ENCODE measurements around the gene PLCG1.

Gene PLCG1

DNA sequence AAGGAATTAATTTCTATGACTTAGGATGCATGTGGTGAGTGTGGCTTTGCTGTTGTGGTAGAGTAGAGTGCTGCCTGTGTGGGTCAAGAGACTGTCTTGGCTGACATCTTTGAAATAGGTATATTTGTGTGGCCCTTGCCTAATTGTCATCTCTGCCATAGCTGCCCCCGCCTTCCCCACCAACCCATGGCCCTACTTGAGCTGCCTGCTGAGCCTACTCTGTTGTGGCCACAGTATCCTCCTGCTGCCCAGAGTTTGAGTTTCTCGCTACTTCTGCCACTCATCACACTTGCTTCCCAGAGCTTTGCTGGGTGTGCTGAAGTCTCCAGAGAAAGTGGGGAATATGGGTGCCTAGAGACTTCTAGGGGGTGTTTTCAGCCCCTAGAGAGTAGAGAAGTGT lies 8.0 kb downstream of the PLCG1 start:
- DNase-seq = no peak

DNA sequence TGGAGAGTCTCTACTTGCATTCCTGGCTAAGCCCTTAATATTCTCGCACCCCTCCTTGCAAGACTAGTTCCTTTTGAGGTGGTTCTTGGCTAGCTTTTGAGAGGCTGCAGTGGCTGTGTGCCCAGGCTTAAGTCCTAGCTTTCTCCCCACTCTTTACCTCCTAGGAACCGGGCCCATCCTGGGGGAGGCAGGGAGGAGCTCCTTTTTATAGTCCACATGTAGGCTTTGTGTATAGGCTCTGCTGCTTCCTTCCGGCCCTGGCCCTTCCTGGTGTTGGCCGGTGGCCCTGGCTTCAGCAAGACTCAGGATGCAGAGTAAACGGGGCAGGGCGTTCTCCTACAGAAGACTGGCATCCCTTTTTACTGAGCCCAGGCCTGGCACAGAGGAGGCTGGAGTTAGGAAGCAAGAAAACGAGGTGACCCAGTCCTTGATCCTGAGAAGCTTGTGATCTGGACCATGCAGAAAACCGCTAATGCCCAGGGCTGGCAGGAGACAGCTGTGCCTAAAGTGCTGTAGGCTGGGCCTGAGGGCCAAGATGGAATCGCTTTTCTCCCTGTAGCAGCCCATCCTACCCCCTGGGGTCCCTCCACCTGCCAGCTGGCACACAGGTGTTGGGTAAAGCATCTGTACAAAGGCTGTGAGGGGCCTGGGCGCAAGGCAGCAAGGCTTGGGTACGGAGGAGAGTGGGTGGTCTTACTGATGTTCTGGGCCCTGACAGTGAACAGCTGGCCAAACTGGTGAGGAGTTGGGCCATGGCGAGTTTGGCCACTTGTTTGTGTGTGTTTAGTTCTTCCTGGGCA lies 8.7 kb downstream of the PLCG1 start:
- peak; percentile 53 for DNase-seq

DNA sequence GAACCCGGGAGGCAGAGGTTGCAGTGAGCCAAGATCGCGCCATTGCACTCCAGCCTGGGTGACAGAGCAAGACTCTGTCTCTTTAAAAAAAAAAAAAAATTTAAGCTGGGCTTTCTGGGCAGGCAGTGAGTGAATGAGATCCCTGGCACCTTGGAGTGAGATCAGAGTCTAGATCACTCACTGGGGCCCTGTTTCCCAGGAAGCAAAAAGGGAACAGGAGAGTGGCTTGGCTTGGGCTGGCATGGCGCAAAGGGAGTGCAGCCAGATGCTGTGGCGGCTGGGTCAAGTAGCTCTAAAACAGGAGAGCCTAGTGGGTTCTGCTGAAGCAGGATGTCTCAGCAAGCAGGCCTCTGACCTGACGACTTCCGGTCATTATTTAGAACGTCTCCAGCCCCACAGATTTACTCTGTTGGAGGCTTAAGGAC lies 10.4 kb downstream of the PLCG1 start:
- peak; percentile 2 for DNase-seq

DNA sequence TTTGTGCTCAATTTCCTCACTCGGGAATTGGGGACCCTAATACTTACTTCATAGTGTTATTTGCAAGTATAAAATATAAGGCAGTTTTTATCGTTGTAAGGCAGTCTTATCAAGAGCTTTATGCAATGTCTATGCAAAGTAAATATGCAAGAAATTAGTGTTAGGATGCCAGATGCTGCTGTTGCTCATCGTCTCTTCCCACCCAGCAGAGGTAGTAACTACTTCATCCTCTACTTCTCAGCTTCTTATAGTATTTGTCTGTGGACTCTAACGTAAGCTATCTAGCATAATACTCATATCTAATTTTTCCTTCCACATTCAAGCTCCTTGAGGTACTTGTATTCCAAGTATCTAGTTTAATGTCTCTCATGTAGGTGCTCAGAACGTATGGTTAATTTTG lies 11.6 kb downstream of the PLCG1 start:
- no peak for DNase-seq

DNA sequence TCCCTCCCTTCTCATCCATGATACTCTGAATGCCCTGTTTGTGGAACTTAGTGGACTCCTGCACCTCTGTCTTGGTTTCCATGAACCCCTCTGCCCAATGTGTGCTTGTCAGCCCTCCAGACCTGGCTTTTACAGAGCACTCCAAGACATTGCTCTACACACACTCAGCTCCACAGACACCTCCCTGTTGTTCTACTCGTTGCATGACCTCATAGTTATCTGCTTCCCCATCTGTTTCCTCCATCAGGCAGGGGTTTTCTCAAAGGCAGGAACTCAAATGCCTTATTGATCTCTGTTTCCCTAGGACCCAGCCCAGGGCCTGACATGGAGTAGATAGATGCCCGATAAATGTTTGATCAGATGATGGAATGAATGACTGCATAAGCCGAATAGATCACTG lies 13.3 kb downstream of the PLCG1 start:
- DNase-seq = peak; percentile 6

DNA sequence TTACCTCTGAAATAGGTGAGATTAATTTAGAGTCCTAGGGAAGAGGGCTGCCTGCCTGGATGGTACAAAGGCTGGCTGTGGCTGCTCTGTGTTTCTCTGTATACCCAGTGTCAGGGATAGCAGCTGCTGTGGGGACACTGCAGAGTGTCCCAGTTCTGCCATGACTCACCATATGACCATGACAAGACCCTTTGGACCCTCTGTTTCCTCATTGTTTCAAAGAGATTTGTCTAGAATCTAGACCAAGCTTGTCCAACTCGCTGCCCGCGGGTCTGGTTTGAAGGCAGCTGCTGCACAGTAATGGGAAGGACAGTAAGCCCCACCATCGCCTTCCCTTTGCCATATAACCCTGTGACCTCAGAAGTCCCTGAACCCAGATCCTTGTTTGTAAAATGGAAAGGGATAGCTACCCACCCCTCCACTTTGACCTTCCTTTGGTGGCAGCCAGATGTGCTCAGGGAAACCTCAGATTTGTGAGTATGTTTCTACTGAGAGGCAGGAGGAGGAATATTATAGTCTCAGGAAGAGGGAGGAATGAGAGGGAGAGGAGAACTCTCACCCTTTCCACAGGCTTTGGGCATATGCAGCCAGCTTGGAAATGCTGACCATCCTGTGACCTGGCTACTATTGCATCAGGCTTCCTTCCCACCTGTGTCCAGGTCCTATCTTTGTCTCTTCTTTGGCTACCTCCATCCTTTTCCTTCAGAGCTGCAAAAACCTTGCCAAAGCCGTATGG lies 14.0 kb downstream of the PLCG1 start:
- no peak for DNase-seq

DNA sequence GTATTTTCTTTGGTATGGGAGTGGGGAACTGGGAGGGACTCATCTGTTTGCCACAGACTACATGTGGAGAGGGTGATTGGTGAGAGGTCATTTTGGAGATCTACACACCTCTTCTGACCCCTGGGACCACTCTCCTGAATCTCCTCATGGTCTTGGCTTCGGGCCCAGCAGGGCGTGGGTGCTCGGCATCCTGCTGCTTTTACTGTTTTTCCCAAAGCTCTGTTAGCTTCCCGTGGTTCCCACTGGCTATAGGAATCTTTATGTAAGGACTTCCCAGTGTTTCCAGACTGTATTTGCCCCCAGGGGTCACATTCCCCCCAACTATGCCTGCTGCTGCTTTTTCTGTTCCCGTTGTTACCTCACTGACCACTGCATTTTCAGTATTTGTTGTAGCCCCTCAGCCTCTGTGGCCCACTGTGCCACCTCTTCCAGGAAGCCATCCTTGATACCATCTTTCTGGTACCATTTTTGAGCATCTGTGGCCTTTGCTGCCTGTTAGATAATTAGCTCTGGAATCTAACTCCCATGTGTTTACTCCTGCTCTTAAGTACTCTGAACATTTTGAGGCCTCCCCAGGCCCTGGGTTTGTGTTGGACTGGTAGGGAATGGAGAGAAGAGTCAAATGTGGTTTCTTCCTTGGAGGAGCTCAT lies 14.9 kb downstream of the PLCG1 start:
- DNase-seq = peak; percentile 17

DNA sequence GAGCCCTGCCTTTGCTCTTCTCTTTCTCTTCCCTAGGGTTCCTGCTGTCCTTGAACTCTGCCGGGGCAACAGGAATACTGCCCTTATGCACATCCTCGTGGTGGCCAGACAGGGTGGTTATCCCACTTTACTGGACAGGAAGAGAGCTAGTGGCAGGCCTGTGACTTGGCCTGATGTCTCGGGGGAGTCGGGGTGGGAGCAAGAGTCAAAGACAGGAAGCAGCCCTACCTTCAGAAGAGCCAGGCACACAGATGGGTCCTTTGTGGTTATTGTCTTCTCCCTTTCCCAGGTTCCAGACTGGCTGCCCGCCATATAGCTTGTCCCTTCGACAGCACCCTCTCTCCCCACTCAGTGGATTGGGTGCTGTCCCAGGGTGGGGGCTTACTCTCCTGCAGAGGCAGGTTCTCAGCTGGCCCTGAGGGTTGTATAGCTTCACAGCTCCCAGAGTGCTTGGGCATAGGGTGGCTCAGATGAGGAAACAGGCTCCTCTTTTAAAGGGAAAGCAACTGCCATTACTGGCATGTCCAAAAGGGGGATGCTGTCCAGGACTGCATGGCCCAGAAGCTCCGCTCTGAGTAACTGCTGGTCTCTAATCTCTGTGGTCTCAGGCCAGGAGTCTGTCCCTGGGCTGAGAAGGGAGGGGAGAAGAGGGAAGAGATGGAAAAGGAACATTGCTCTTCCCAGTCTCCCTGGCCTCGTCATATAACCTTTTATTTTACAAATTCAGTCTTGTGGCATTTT lies 17.3 kb downstream of the PLCG1 start:
- peak; percentile 18 for DNase-seq

DNA sequence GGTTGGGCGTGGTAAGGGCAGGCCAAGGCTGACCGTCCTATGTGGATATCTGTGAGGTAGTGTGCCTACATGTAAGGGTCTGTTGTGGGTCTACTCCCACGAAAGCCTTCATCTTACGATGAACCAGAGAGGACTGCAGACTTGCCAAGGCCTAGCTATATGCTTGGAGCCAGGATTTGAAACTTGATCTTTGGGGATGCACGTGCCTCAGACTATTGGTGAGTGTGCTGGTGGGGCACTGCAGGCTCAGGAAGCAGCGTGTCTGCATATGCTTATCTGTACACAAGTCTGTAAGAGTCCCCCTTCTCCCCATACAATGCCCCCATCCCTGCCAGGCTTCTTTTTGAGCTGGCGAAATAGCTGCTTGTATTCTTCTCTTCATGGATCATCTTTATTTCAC lies 17.9 kb downstream of the PLCG1 start:
- no peak for DNase-seq

DNA sequence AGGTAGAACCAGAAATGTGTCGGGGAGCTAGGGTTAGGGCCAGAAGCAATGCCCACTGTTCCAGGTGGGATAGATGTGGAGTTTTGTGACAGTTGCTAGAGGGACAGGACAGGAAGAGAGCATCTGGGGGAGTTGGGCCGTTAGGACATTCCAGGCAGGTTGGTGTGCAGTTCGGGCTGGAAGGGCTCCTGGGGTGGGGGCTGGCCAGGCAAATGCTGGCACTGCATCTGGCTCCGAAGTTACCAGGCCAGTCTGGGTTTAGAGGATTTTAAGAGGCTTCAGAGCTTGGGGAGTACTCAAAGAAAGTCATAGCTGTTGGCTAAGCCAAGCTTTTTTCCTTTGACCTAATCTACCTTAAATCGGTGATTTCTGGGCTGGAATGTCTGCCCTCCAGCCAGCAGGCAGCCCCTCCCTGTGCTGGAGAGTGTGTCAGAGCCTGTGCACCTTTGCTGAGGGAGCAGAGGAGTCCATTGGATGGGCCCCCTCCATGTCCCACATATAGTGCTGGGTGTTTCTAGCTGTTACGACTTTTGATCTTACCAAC lies 20.8 kb downstream of the PLCG1 start:
- DNase-seq = no peak

DNA sequence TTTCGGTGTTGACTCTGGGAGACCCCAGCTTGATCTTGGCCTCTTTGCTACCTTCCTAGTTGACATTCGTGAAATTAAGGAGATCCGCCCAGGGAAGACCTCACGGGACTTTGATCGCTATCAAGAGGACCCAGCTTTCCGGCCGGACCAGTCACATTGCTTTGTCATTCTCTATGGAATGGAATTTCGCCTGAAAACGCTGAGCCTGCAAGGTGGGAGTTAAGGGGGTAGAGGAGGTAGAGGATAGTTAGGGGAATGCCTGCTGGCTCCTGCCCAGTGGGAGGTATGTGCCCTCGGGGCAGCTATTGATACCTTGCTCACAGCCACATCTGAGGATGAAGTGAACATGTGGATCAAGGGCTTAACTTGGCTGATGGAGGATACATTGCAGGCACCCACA lies 22.2 kb downstream of the PLCG1 start:
- no peak for DNase-seq

DNA sequence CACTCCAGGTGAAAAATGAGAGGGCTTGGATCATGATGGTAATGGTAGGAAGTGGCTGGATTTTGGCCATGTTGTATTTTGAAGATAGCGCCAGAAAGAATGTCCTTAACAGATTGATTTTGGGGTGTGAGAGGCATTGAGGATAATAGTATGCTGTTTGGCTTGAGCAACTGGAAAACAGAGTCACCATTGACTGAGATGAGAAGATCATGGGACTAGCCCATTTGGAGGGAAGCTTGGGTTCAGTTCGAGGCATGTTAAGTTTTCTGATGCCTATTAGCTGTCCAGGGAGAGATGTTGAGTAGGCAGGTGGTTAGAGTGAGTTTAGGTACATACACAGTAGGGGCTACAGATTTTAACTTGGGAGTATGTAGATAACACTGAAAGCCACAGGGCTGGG lies 23.3 kb downstream of the PLCG1 start:
- no peak for DNase-seq

DNA sequence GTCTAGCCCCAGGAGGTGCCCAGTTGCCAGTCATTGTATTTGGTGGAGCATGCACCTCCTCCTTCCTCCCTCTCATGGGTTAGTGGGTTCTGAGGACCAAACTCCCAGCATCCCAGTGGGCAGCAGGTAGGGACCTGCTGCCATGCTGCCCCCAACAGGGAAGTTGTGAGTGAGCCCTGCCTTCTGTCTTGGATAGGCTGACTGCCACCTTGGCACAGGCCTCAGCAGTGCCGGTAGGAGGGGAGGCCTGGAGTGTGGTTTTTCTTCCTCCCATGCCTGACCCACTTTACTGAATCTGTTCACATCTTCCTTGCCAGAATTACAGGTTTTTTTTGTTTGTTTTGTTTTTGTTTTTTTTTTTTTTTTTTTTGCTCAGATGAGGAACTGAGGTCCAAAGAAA lies 24.5 kb downstream of the PLCG1 start:
- DNase-seq = peak; percentile 2

DNA sequence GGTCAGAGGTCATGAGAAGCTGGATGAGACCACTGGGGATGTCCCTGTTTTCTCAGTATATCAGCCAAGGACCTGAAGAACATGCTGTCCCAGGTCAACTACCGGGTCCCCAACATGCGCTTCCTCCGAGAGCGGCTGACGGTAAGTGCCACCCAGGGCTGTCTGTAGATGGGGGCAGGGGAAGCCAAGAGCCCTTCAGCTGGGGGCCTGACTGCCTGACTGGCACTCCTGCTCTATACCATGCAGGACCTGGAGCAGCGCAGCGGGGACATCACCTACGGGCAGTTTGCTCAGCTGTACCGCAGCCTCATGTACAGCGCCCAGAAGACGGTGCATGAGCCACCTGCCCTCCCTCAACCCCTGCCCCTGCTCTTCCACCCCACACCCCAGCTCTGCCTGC lies 25.1 kb downstream of the PLCG1 start:
- no peak for DNase-seq

DNA sequence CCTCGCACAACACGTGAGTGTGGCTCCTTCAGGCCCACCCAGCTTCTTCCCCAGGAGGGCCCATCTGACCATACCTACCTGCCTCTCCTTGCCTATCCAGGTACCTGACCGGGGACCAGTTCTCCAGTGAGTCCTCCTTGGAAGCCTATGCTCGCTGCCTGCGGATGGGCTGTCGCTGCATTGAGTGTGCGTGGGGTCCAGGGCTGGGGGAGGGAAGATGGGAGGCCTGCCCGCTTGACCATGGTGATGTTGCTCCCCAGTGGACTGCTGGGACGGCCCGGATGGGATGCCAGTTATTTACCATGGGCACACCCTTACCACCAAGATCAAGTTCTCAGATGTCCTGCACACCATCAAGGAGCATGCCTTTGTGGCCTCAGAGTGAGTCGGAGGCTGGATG lies 26.5 kb downstream of the PLCG1 start:
- no peak for DNase-seq

DNA sequence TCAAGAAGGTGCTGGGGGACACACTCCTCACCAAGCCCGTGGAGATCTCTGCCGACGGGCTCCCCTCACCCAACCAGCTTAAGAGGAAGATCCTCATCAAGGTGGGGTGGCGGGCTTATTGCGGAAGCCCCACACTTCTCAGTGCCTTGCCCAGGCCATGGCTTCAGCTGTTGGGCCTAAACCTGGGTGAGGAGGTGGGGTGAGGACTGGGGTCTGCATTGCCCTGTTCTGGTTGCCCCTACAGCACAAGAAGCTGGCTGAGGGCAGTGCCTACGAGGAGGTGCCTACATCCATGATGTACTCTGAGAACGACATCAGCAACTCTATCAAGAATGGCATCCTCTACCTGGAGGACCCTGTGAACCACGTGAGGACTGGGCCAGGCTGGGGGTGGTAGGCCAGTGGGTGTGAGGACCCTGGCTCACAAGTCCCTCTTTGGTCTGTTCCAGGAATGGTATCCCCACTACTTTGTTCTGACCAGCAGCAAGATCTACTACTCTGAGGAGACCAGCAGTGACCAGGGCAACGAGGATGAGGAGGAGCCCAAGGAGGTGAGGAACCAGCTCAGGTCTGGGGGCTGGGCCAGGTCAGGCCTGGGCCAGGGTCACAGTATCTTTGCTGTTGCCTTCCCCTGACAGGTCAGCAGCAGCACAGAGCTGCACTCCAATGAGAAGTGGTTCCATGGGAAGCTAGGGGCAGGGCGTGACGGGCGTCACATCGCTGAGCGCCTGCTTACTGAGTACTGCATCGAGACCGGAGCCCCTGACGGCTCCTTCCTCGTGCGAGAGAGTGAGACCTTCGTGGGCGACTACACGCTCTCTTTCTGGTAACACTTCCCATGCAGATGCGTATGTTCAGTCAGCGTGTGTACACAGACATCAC lies 27.9 kb downstream of the PLCG1 start:
- DNase-seq = no peak

DNA sequence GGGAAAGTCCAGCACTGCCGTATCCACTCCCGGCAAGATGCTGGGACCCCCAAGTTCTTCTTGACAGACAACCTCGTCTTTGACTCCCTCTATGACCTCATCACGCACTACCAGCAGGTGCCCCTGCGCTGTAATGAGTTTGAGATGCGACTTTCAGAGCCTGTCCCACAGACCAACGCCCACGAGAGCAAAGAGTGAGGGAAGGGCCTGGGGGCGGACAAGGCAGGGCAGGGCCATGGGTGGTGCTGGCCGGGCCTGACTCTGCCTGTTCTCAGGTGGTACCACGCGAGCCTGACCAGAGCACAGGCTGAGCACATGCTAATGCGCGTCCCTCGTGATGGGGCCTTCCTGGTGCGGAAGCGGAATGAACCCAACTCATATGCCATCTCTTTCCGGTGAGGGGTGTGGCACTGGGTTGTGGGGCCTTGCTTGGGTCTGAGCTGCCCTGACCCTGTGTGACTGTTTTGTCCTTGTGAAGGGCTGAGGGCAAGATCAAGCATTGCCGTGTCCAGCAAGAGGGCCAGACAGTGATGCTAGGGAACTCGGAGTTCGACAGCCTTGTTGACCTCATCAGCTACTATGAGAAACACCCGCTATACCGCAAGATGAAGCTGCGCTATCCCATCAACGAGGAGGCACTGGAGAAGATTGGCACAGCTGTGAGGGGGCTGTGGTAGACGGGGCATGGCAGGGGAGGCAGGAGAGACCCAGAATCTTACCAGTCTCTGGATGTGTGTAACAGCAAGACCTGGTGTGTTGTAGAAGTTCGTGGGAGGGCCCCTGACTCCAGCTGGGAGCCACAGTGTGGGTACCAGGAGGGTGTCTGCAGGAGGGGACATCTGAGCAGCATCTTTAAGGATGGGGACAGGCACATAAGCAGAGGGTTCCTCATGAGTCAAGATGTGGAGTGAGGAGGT lies 29.1 kb downstream of the PLCG1 start:
- no peak for DNase-seq

DNA sequence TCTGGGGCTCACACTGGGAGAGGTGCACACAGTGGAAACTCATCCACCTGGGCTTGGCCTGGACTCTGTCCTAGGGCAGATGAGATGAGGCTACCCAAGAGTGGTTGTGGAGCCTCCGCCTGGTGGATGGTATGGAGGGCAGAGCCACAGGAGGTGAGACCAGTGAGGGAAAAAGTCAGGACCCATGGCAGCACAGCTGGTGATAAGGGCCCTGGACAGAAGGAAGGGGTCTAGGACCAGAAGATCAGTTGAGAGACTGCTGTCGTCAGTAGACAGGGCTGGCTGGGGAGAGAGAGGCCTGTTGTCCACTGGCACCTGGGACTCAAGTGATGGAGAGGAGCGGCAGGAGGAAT lies 29.8 kb downstream of the PLCG1 start:
- no peak for DNase-seq

DNA sequence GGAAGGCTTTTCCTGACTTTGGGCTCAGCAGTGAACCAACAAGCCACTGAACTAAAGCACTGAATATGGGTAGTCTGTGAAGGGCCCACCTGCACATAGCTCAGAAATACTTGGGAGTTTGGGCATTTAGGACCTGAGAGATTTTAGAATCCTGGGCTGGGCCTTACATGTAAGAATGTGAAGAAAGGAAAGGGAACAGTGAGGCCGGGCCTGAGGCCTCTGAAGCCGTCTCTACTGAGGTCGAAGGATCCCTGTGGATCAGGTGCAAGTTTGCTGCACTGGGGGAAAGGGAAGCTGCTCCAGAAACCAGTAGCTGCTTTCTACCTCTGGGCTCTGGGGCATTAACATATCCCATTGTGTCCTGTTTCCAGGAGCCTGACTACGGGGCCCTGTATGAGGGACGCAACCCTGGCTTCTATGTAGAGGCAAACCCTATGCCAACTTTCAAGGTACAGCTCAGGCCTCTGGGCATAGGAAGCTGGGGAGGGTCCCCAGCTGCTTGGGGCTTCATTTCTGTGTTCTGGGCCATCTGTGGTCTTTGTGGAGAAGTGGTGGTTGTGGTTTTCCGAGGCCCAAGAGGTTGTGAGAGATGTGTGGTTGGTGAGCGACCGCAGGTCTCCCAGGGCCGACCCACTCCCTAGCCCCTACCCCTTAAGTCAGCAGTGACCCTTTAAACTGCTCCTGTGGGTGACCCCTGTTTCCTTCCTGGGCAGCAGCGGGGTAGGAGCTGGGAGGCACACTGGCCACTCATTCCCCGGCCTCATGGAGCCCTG lies 30.3 kb downstream of the PLCG1 start:
- no peak for DNase-seq

Data from NCI-H69 (cell line).